Activated naive CD4-positive, alpha-beta T cell (primary cell): ENCODE data around the gene PRKCSH.
A peak's percentile ranks its signal among the peaks of the same experiment; 100 is the strongest.
"Not testable (repeated sequence)": the region's sequence is repeated elsewhere in the genome, so short reads cannot be mapped to it uniquely, and the experiment has no call there.

Experiments
- DNase-seq, 4 experiments: peaks; one replicate each; lab custom pipeline; 2025; lab: John Stamatoyannopoulos, UW

The PRKCSH gene

GRCh38 chr19:11418549-11419506 is 16.6 kb upstream of the PRKCSH start, which contains the start of gene RGL3:
Gene RGL3, minus strand, starts transcription at chr19:11419314. Its CDS starts 36 bp downstream, at chr19:11419278.
- no peak for DNase-seq

DNA sequence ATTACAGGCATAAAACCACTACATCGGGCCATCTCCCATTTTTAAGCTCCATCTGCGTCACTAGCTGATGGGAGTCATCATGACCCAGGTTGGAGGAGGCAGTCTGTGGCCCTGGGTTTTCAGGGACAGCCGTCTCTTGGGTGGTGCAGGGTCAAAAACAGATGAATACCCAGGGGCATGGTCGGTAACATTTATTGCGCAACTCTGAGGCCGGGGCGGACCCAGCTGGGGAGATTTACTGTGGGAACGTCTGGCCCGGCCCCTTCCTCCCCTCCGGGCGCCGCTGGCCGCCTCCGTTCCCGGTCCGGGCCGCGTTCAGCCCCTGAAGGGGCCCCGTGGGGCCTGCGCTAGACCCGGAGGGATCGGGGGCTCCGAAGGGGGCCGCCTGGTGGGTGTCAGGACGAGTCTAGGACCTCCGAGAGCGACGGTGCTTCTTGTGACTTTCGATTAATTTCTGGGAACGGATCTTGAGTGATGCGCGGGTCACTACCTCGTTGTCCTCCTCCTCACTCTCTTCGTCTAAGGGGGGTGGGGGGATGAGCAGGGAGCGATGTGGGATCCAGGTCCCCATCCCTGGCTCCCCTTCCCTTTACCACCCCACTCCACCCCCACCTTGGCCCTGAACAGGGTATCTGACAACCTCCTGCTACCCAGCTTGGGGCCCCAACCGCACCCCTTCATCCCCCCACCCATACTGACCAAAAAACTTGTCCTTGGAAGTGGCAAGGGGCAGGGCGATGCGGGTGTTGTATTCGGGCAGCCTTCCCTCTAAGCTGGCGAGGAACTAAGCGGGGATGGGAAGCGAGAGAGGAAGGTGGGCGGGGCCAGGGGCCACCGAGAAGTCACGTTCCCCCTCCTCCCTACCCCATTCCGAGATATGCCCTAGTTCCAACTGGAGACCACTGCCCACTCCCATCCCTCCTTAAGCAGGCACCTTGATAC is 14.7 kb upstream of the PRKCSH start:
- no peak for DNase-seq

- DNase-seq = peak in 2 of 4 experiments; percentile 25 to 34
These were observed 13.9 kb upstream of the PRKCSH start for GRCh38 chr19:11421371-11422098.

GRCh38 chr19:11422163-11423065 is 13.0 kb upstream of the PRKCSH start:
- peak in 1 of 4 experiments; percentile 27 for DNase-seq

- no peak for DNase-seq
These were observed 12.2 kb upstream of the PRKCSH start for GRCh38 chr19:11423164-11423790.

- DNase-seq = no peak
These were observed 11.6 kb upstream of the PRKCSH start for GRCh38 chr19:11423791-11424181.

DNA sequence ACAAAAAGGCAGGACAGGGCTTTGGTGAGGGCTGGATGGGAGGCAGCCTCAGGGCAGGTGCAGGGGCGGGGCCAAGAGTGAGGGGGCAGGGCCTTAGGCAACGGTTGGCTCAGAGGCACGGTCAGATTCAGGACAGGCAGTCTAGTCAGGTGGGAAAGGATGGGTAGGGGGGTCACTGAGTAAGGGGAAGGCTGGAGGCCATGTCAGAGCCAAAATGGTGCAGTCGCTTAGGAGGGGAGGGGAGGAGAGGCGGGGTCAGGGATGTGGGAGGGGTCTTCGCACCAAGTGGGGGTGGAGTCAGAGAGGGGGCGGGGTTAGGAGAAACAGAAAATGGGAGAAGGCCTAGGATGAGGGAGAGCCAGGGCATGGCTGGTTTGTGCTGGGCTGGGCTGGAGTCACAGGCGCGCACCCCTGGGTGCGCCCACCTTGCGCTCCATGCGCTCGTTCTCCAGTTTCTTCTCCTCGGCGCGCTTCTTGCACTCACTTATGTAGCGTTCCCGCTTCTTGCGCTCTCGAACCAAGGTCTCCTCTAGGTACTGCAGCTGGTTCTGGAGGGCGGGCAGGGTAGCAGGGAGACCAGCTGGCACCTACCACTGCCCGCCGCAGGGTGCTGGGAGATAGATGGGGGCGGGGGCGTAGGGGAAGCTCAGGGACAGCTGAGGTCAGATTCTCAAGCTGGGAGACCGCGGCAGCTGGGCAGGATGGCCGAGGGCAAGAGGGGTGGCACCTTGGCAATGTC is 9.5 kb upstream of the PRKCSH start:
- DNase-seq = no peak

DNA sequence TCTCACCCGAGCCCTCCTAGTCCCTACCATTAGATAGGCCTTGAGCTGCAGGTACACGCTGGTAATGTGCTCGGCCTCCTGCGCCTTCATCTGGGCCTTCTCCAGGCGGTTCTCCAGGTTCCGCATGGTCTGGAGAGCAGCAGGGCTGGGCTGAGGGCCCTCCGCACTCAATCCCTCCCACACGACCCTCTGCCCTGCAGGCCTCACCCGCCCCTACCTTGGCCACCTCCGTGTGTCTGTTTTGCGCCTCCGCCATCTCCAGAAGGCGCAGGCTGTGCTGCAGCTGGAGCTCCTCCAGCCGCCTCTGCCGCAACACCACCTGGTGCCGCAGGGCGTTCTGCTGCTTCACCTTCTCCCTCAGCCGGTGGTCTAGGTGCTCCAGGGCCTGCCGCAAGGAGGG is 8.8 kb upstream of the PRKCSH start:
- no peak for DNase-seq

DNA sequence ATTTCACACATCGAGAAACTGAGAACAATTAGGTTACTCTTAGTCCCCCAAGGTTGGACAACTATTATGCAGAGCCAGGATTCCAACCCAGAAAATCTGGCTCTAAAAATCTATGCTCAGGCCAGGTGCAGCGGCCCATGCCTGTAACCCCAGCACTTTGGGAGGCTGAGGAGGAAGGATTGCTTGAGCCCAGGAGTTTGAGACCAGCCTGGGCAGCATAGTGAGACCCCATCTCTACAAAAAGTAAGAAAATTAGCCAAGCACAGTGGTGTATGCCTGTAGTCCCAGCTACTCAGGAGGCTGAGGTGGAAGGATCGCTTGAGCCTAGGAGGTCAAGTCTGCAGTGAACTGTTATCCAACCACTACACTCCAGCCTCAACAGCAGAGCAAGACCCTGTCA is 1.9 kb upstream of the PRKCSH start:
- DNase-seq = not testable (repeated sequence)

GRCh38 chr19:11434703-11435056 is 755 bp upstream of the PRKCSH start:
- no peak for DNase-seq

DNA sequence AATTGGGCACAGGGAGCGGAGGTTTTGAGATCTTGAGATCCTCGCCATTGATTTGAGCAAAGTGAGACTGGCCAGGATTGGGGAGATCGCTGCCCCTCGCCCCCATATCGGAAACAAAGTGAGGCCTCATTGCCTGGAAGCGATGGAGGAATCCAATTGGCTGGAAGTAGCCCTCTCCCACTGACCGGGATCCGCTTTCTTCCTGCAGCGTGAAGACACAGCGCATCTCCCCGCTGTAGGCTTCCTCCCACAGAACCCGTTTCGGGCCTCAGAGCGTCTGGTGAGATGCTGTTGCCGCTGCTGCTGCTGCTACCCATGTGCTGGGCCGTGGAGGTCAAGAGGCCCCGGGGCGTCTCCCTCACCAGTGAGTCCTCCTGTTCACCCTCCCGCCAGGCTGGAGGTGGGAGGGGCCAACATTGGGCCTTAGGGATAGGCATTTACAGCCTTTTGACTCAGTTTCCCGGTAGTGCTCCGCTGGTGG is 438 bp downstream of the PRKCSH start:
- DNase-seq = no peak

DNA sequence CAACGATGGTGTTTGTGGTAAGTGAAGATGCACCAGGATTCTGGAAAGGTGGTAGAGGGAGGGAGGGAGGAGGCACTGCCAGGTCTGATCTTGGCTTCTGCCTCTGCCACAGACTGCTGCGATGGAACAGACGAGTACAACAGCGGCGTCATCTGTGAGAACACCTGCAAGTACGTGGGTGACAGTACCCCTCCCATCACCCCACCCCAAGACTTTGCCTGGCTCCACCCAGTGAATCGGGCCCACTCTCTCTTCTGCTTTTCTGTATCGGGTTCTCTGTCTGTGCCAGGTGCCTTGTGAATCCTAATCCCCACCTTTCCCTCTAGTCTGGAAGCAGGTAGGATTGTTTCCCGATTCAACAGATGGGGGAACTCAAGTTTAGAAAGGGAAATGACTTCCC is 2.5 kb downstream of the PRKCSH start:
- no peak for DNase-seq

DNA sequence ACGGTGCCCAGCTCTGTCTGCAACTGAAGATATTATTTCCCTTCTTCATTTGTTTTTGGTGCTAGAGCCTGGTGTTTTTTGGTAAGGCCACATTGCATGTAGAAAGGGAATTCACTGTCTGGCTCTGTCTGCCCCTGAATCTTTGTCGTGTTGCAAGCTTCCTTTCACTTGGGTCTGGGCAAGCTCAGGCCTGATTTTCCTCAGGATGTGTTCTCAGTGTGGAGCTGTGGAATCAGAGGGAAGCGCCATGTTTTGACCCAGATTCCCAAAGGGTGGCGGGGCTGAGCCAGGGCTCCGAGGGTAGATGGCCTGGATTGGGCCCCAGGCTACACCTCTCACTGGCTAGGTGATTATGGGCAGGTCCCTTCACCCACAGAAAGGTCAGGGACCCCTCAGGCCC is 8.6 kb downstream of the PRKCSH start:
- no peak for DNase-seq

- DNase-seq = no peak
These were observed 9.7 kb downstream of the PRKCSH start for GRCh38 chr19:11445141-11445540.

- no peak for DNase-seq
These were observed 10.8 kb downstream of the PRKCSH start for GRCh38 chr19:11446271-11446651.

DNA sequence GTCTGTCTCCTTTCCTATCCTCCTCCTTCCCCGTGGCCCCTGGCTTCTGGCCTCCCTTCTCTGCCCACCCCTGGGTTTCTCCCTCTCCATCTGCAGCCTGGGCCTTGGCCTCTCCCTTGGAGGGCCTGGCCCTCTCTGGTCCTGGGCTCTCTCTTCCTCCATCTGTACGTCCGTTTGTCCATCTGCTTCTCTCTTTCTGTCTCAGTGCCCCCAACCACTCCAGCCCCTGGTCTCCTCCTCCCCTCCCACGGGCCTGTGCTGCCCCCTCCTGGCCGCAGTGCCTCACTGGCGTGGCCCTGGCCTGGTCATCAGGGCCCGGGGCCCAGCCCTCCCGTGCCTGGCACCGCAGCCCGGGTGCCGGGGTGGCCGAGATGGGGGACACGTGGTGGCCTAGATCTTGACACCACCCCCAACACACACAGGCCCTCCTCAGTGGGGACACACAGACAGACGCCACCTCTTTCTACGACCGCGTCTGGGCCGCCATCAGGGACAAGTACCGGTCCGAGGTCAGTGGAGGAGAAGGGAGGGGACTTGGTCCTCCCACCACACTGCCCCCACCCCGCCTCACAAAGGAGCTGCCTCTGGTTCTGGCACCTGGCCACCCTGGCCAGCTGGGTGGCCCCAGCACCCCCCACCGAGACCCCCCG is 11.3 kb downstream of the PRKCSH start:
- peak in 3 of 4 experiments; percentile 14 to 49 (median 31) for DNase-seq

- no peak for DNase-seq
These were observed 12.2 kb downstream of the PRKCSH start for GRCh38 chr19:11447347-11448262.

DNA sequence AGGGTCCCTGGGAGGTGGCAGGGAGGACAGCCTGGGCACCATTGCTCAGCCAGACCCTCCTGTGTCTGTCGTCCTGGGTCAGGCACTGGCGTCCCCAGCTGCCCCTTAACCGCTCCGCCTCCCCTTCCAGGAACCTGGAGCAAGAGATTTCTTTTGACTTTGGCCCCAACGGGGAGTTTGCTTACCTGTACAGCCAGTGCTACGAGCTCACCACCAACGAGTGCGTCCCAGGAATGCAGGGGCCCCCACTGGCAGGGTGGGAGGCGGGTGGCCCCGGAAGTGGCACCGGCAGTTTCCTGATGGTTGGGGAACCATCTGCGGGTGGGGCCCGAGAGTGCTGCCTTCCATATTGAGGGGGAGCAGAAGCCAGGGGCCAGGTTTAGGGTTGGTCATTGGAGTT is 13.0 kb downstream of the PRKCSH start:
- no peak for DNase-seq
